Measurements from ENCODE around the gene DCTPP1. TPM values are rescaled to one million over a fixed set of nuclear protein-coding genes. Genes with fewer than 3 reads are reported as not detected.

DCTPP1 gene
- total and polyA plus RNA-seq, 2 of the 13 experiments (the other 11 are each of a cell fraction or from before 2014, with no cell fraction given) = 54.8 to 74.4 TPM

- Histone ChIP-seq H2AFZ (ENCODE audit: low read length) (no peak within 1 kb of the TSS), H3K9me3 (ENCODE audit: low read length) (no peaks in the 10 kb centered on the region), H3K9ac (ENCODE audit: insufficient read depth, low read depth, low read length) (no peak within 1 kb of the TSS), H3K36me3 (replicated peaks in 1 of 2; ENCODE audit: control insufficient read depth in 1 of 2, insufficient read depth in 2 of 2, low read length in 2 of 2) (no peaks in the 10 kb centered on the region), H3K4me2 (ENCODE audit: low read depth, low read length) (peak within 1 kb of the TSS; percentile 54), H3K79me2 (ENCODE audit: insufficient read depth, low read length) (peaks cover 2% of the 10 kb centered on the region), H4K20me1 (ENCODE audit: insufficient read depth, low read length) (no peaks in the 10 kb centered on the region), H3K27me3 (ENCODE audit: control insufficient read depth in 1 of 2, insufficient read depth in 2 of 2, low read length in 2 of 2) (no peaks in the 10 kb centered on the region), H3K27ac (ENCODE audit: extremely low read length, insufficient read depth, low read length) (no peak within 1 kb of the TSS), H3K4me1 (ENCODE audit: insufficient read depth, low read length) (peaks cover 41% of the 10 kb centered on the region), H3K4me3 (replicated peaks in 1 of 3; ENCODE audit: insufficient read depth in 1 of 3, low read depth in 2 of 3, low read length in 3 of 3) (peak within 1 kb of the TSS in 1 of 3 experiments; percentile 27; a peak in 1 of 6 replicates)
- 72% methylated on average over 11 of the region's 12 CpGs for WGBS (ENCODE audit: low lambda C conversion rate)
- TF ChIP-seq NAIF1 (CRISPR knock-in tag; IDR thresholded peaks at IDR 0.05; ENCODE audit: borderline replicate concordance) (no peak), FOXK2 (IDR thresholded peaks at IDR 0.05) (no peak), HOXA7 (CRISPR knock-in tag; IDR thresholded peaks at IDR 0.05) (no peak), ZNF792 (CRISPR knock-in tag; IDR thresholded peaks at IDR 0.05) (no peak), MLLT10 (CRISPR knock-in tag; IDR thresholded peaks at IDR 0.05) (no peak), ZMYM4 (CRISPR knock-in tag; IDR thresholded peaks at IDR 0.05) (no peak), ZSCAN9 (CRISPR knock-in tag; IDR thresholded peaks at IDR 0.05; ENCODE audit: borderline replicate concordance) (no peak), POLR2AphosphoS5 (IDR thresholded peaks at IDR 0.05; ENCODE audit: low read depth, low read length) (no peak), CENPBD1 (CRISPR knock-in tag; IDR thresholded peaks at IDR 0.05; ENCODE audit: borderline replicate concordance, low read depth) (no peak), SNAPC4 (CRISPR knock-in tag; IDR thresholded peaks at IDR 0.05) (no peak), PTBP1 (IDR thresholded peaks at IDR 0.05; ENCODE audit: low read depth, low read length, poor library complexity, severe bottlenecking) (no peak), HOXA9 (CRISPR knock-in tag; IDR thresholded peaks at IDR 0.05; ENCODE audit: borderline replicate concordance) (no peak), JDP2 (CRISPR knock-in tag; IDR thresholded peaks at IDR 0.05; ENCODE audit: borderline replicate concordance) (no peak), NR3C1 (CRISPR knock-in tag; IDR thresholded peaks at IDR 0.05) (no peak), XRCC5 (optimal IDR thresholded peaks at IDR 0.05; ENCODE audit: low read length) (no peak)
- TF ChIP-seq, protein P1, sequence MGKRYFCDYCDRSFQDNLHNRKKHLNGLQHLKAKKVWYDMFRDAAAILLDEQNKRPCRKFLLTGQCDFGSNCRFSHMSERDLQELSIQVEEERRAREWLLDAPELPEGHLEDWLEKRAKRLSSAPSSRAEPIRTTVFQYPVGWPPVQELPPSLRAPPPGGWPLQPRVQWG (CRISPR knock-in tag; IDR thresholded peaks at IDR 0.05; ENCODE audit: borderline replicate concordance, low read depth) = no peak
- POLR2A ChIA-PET = interaction anchor here (0.8 to 2.9 kb wide), 4 partner anchors 10 to 25 kb away, joined by 3 to 14 read pairs (median 8); partner anchors contain the start of genes ZNF48 and ZNF771
- BruUV-seq (replicated peaks) = no TSS peak
- in situ Hi-C loops (cut with HindIII; ENCODE audit: extremely low pct_ligation_motif_present, low pct_unique_long_range_greater_than_20kb) = no loop called here
- intact Hi-C loops (cut with micrococcal nuclease; ENCODE audit: unreplicated experiment) = no loop called here
- no peak for ATAC-seq
- DNase-seq (ENCODE audit: low spot score) = no peak
- CTCF ChIA-PET (ENCODE audit: low intra/inter-chr PET ratio, low total read pairs) = no interaction called here
- no peak for FAIRE-seq
Measured at GRCh38 chr16:30382111-30382881, 47.5 kb downstream of the DCTPP1 start, which contains the start of gene SEPTIN1. Gene SEPTIN1, minus strand, starts transcription at chr16:30382561. Its CDS starts 19 bp downstream, at chr16:30382542.

All from HepG2 (cell line).